ENCODE results near the gene ZFYVE27.

- TF ChIP-seq CTCF (IDR thresholded peaks at IDR 0.05) (no peak), ZFX (IDR thresholded peaks at IDR 0.05; ENCODE audit: borderline replicate concordance) (no peak)
These were observed 43.0 kb downstream of the ZFYVE27 start for GRCh38 chr10:97779975-97780374.
